SH-SY5Y (cell line): ENCODE data around the gene UNC13A.

Experiments used
- GATA2 ChIP-seq: IDR thresholded peaks from 2 replicates; pipeline ENCODE4 v1.6.1; 2011; ENCODE audit warnings: mild to moderate bottlenecking, low read depth, low read length
- GATA3 ChIP-seq: IDR thresholded peaks from 2 replicates; pipeline ENCODE4 v1.6.1; 2011; ENCODE audit warnings: low read depth, mild to moderate bottlenecking, low read length, moderate library complexity

UNC13A gene

GRCh38 chr19:17617807-17618192, 70.4 kb downstream of the UNC13A start:
- no peak for TF ChIP-seq GATA3
- no peak for TF ChIP-seq GATA2

- TF ChIP-seq GATA2 (no peak), GATA3 (no peak)
Observed at GRCh38 chr19:17616961-17617806, 71.0 kb downstream of the UNC13A start.

GRCh38 chr19:17616686-17616960, 71.5 kb downstream of the UNC13A start:
- no peak for TF ChIP-seq GATA3
- no peak for TF ChIP-seq GATA2

GRCh38 chr19:17615889-17616685, 72.1 kb downstream of the UNC13A start:
- TF ChIP-seq GATA2 (no peak), GATA3 (no peak)

GRCh38 chr19:17614476-17614875, 73.7 kb downstream of the UNC13A start:
- no peak for TF ChIP-seq GATA3
- TF ChIP-seq GATA2, result no peak

GRCh38 chr19:17611462-17612244, 76.5 kb downstream of the UNC13A start:
- TF ChIP-seq GATA2, result no peak
- no peak for TF ChIP-seq GATA3

GRCh38 chr19:17610384-17610783, 77.8 kb downstream of the UNC13A start:
- TF ChIP-seq GATA2 (no peak), GATA3 (no peak)

- no peak for TF ChIP-seq GATA2
- TF ChIP-seq GATA3, result no peak
Observed at GRCh38 chr19:17607936-17608335, 80.2 kb downstream of the UNC13A start.

- TF ChIP-seq GATA3 (no peak), GATA2 (no peak)
Observed at GRCh38 chr19:17606590-17607185, 81.5 kb downstream of the UNC13A start.

GRCh38 chr19:17605761-17606589, 82.2 kb downstream of the UNC13A start:
- TF ChIP-seq GATA3, result no peak
- TF ChIP-seq GATA2, result no peak

GRCh38 chr19:17605117-17605516, 83.0 kb downstream of the UNC13A start:
- no peak for TF ChIP-seq GATA2
- TF ChIP-seq GATA3, result no peak

- no peak for TF ChIP-seq GATA2
- TF ChIP-seq GATA3, result no peak
Observed at GRCh38 chr19:17604372-17605025, 83.7 kb downstream of the UNC13A start.
